ENCODE measurements around the gene PAX8. TPM values are rescaled to one million over a fixed set of nuclear protein-coding genes. Genes with fewer than 3 reads are reported as not detected.

The PAX8 gene
- total and polyA plus RNA-seq, 2 of the 13 experiments (the other 11 are each of a cell fraction or from before 2014, with no cell fraction given) = 1.5 to 8.8 TPM

GRCh38 chr2:113167115-113167932 lies 111.4 kb downstream of the PAX8 start (continued):
- TF ChIP-seq YEATS2 (CRISPR knock-in tag; IDR thresholded peaks at IDR 0.05; ENCODE audit: borderline replicate concordance) (peak; percentile 89; the same call in 1 of the 2 replicates), ZSCAN9 (CRISPR knock-in tag; IDR thresholded peaks at IDR 0.05; ENCODE audit: borderline replicate concordance) (peak; percentile 99), ZNF232 (CRISPR knock-in tag; IDR thresholded peaks at IDR 0.05; ENCODE audit: borderline replicate concordance) (peak; percentile 98), KLF13 (CRISPR knock-in tag; IDR thresholded peaks at IDR 0.05) (no peak), ZNF333 (CRISPR knock-in tag; IDR thresholded peaks at IDR 0.05; ENCODE audit: borderline replicate concordance) (no peak; the same call in 1 of the 2 replicates), ZNF235 (CRISPR knock-in tag; IDR thresholded peaks at IDR 0.05; ENCODE audit: borderline replicate concordance) (no peak), ZNF382 (CRISPR knock-in tag; IDR thresholded peaks at IDR 0.05; ENCODE audit: borderline replicate concordance) (no peak), ZFP36L1 (CRISPR knock-in tag; IDR thresholded peaks at IDR 0.05) (peak; percentile 98; the same call in 1 of the 2 replicates), TARDBP (CRISPR knock-in tag; IDR thresholded peaks at IDR 0.05) (peak; percentile 94), EP300 (IDR thresholded peaks at IDR 0.05; ENCODE audit: low read depth in 2 of 2, low read length in 2 of 2) (peak; percentile 7 to 75; a peak in 2 of 4 replicates), EP300 (CRISPR knock-in tag; IDR thresholded peaks at IDR 0.05; ENCODE audit: borderline replicate concordance) (peak; percentile 70), PCBP2 (optimal IDR thresholded peaks at IDR 0.05; ENCODE audit: low read depth, low read length, poor library complexity, severe bottlenecking) (no peak), DNMT1 (CRISPR knock-in tag; IDR thresholded peaks at IDR 0.05) (0 out of 2 replicates have a peak, but pooled peaks have one; percentile 82), MAZ (IDR thresholded peaks at IDR 0.05; ENCODE audit: borderline replicate concordance, low read depth, low read length) (0 out of 2 replicates have a peak, but pooled peaks have one; percentile 52), MAZ (CRISPR knock-in tag; IDR thresholded peaks at IDR 0.05; ENCODE audit: low read depth) (peak; percentile 95), TAF15 (IDR thresholded peaks at IDR 0.05; ENCODE audit: low read depth, low read length, poor library complexity, severe bottlenecking) (no peak), FIP1L1 (IDR thresholded peaks at IDR 0.05; ENCODE audit: borderline replicate concordance, insufficient read depth, low read depth, low read length) (no peak), NFAT5 (CRISPR knock-in tag; IDR thresholded peaks at IDR 0.05) (peak; percentile 40; the same call in 1 of the 2 replicates), ISX (CRISPR knock-in tag; conservative IDR thresholded peaks at IDR 0.05) (no peak), ZNF512 (CRISPR knock-in tag; IDR thresholded peaks at IDR 0.05) (no peak), PHF5A (CRISPR knock-in tag; IDR thresholded peaks at IDR 0.05; ENCODE audit: low read depth, unreplicated experiment) (peak; percentile 92), NR2F6 (IDR thresholded peaks at IDR 0.05) (peak; percentile 98), NR2F6 (CRISPR knock-in tag; IDR thresholded peaks at IDR 0.05) (peak; percentile 100)
